ENCODE data around the gene CCDC124. TPM values are rescaled to one million over a fixed set of nuclear protein-coding genes. Genes with fewer than 3 reads are reported as not detected.
A peak's percentile ranks its signal among the peaks of the same experiment; 100 is the strongest.

The CCDC124 gene
- polyA plus RNA-seq, 3 donors = 29.7 to 66.3 (median 29.7) TPM

- H3K4me3 ChIP-seq (replicated peaks in 1 of 3; ENCODE audit: low read depth in 2 of 3, low read length in 3 of 3) = peak overlapping the region in 1 of 3 experiments; percentile 14
- peak; percentile 22 to 94 (median 65) for DNase-seq
- Mint-ChIP-seq H3K9me3 (peaks cover 0 to 35% (median 10%) of the 10 kb centered on the region in 7 donors), H3K27me3 (ENCODE audit: low read depth in 3 of 3) (peaks cover 64 to 72% (median 70%) of the 10 kb centered on the region in 3 donors), H3K4me3 (peak overlapping the region; percentile 65 to 91), H3K27ac (peak overlapping the region in 6 of 7 donors; percentile 60 to 93 (median 82)), H3K36me3 (peaks cover 9 to 15% of the 10 kb centered on the region in 2 donors), H3K4me1 (peaks cover 52% of the 10 kb centered on the region)
- H4K20me1 ChIP-seq (ENCODE audit: insufficient read depth, low read length) = no peaks in the 10 kb centered on the region
- H3K9me3 ChIP-seq (replicated peaks in 1 of 2; ENCODE audit: control insufficient read depth in 1 of 2, insufficient read depth in 1 of 2, low read length in 2 of 2) = peaks cover 0 to 11% of the 10 kb centered on the region in 2 donors
- H2AFZ ChIP-seq (ENCODE audit: insufficient read depth, low read depth, low read length, poor library complexity, severe bottlenecking) = no peak overlapping the region
- no peak overlapping the region for H3K27ac ChIP-seq (ENCODE audit: low read depth in 1 of 2, low read length in 2 of 2)
- peaks cover 48 to 55% of the 10 kb centered on the region in 2 donors for H3K4me1 ChIP-seq (ENCODE audit: control insufficient read depth in 1 of 2, insufficient read depth in 2 of 2, low read length in 2 of 2)
- intact Hi-C loops (cut with micrococcal nuclease) = no loop called here
- H3K36me3 ChIP-seq (replicated peaks in 1 of 2; ENCODE audit: control insufficient read depth in 1 of 2, insufficient read depth in 2 of 2, low read length in 2 of 2) = no peaks in the 10 kb centered on the region
- TF ChIP-seq CTCF (IDR thresholded peaks at IDR 0.05) = no peak
- peak overlapping the region; percentile 34 for H3K4me2 ChIP-seq (replicated peaks; ENCODE audit: extremely low read depth, low read length, poor library complexity, severe bottlenecking)
- H3K27me3 ChIP-seq (ENCODE audit: control insufficient read depth in 2 of 2, insufficient read depth in 2 of 2, low read length in 2 of 2) = peaks cover 43 to 66% of the 10 kb centered on the region in 2 donors
- H3K9ac ChIP-seq (ENCODE audit: insufficient read depth, low read length, poor library complexity, severe bottlenecking) = no peak overlapping the region
- 1% methylated on average over 18 of the region's 48 CpGs for WGBS (ENCODE audit: insufficient coverage)
- H3K79me2 ChIP-seq (ENCODE audit: insufficient read depth, low read length) = no peaks in the 10 kb centered on the region
Measured at GRCh38 chr19:17950310-17951156, 17.7 kb downstream of the CCDC124 start.

GRCh38 chr19:17951157-17951989 lies 18.6 kb downstream of the CCDC124 start:
- no peak overlapping the region for H3K9ac ChIP-seq (ENCODE audit: insufficient read depth, low read length, poor library complexity, severe bottlenecking)
- DNase-seq = peak; percentile 63 to 88 (median 67)
- H3K9me3 ChIP-seq (replicated peaks in 1 of 2; ENCODE audit: control insufficient read depth in 1 of 2, insufficient read depth in 1 of 2, low read length in 2 of 2) = peaks cover 0 to 11% of the 10 kb centered on the region in 2 donors
- no peaks in the 10 kb centered on the region for H3K79me2 ChIP-seq (ENCODE audit: insufficient read depth, low read length)
- H3K4me2 ChIP-seq (replicated peaks; ENCODE audit: extremely low read depth, low read length, poor library complexity, severe bottlenecking) = peak overlapping the region; percentile 34
- Mint-ChIP-seq H3K27me3 (ENCODE audit: low read depth in 3 of 3) (peaks cover 70 to 77% (median 73%) of the 10 kb centered on the region in 3 donors), H3K4me3 (peak overlapping the region; percentile 9 to 91), H3K9me3 (peaks cover 0 to 35% (median 10%) of the 10 kb centered on the region in 7 donors), H3K27ac (peak overlapping the region in 6 of 7 donors; percentile 6 to 60 (median 38)), H3K4me1 (peaks cover 48% of the 10 kb centered on the region), H3K36me3 (peaks cover 9 to 15% of the 10 kb centered on the region in 2 donors)
- H2AFZ ChIP-seq (ENCODE audit: insufficient read depth, low read depth, low read length, poor library complexity, severe bottlenecking) = peak overlapping the region; percentile 8
- H3K27me3 ChIP-seq (ENCODE audit: control insufficient read depth in 2 of 2, insufficient read depth in 2 of 2, low read length in 2 of 2) = peaks cover 43 to 66% of the 10 kb centered on the region in 2 donors
- TF ChIP-seq CTCF (IDR thresholded peaks at IDR 0.05) = no peak
- no peak overlapping the region for H3K27ac ChIP-seq (ENCODE audit: low read depth in 1 of 2, low read length in 2 of 2)
- H3K36me3 ChIP-seq (replicated peaks in 1 of 2; ENCODE audit: control insufficient read depth in 1 of 2, insufficient read depth in 2 of 2, low read length in 2 of 2) = no peaks in the 10 kb centered on the region
- intact Hi-C loops (cut with micrococcal nuclease) = no loop called here
- no peaks in the 10 kb centered on the region for H4K20me1 ChIP-seq (ENCODE audit: insufficient read depth, low read length)
- H3K4me1 ChIP-seq (ENCODE audit: control insufficient read depth in 1 of 2, insufficient read depth in 2 of 2, low read length in 2 of 2) = peaks cover 48 to 55% of the 10 kb centered on the region in 2 donors
- peak overlapping the region in 1 of 3 experiments; percentile 14 for H3K4me3 ChIP-seq (replicated peaks in 1 of 3; ENCODE audit: low read depth in 2 of 3, low read length in 3 of 3)
- WGBS (ENCODE audit: insufficient coverage) = 1% methylated on average over 11 of the region's 33 CpGs

All from CD14-positive monocyte (primary cell).